RWPE2 (cell line): ENCODE measurements around the gene FAU.

Experiments
- ATAC-seq: fragments of 200-7000 bp; cut with Tn5 transposase; 3 replicates; pipeline ENCODE4 v1.9.1; 2021; ENCODE audit warnings: low read depth
- DNase-seq: peaks from one replicate; pipeline ENCODE4 v3.0.0-alpha.2; 2020; ENCODE audit warnings: low spot score
- H3K27ac ChIP-seq: fragments of 450-650 bp; 2 replicates; pipeline ENCODE4 v1.5.1; 2017; ENCODE audit warnings: mild to moderate bottlenecking; ENCODE audit not compliant: poor library complexity, severe bottlenecking
- H3K27me3 ChIP-seq: fragments of 250-450 bp; sonication (Bioruptor Pico); 2 replicates; pipeline ENCODE4 v1.5.1; 2021; ENCODE audit warnings: mild to moderate bottlenecking, moderate library complexity; ENCODE audit not compliant: insufficient read depth, poor library complexity, severe bottlenecking
- H3K36me3 ChIP-seq: fragments of 250-450 bp; sonication (Bioruptor Pico); 2 replicates; pipeline ENCODE4 v1.5.1; 2020; ENCODE audit warnings: low read depth, mild to moderate bottlenecking, moderate library complexity
- H3K4me1 ChIP-seq: fragments of 250-450 bp; sonication (Bioruptor Pico); 2 replicates; pipeline ENCODE4 v1.5.1; 2021; ENCODE audit warnings: mild to moderate bottlenecking, moderate library complexity; ENCODE audit not compliant: insufficient read depth, poor library complexity, severe bottlenecking
- H3K4me3 ChIP-seq: fragments of 250-450 bp; sonication (Bioruptor Pico); 2 replicates; pipeline ENCODE4 v1.5.1; 2021; ENCODE audit warnings: mild to moderate bottlenecking, moderate library complexity; ENCODE audit not compliant: severe bottlenecking
- H3K9me3 ChIP-seq: fragments of 250-450 bp; sonication (Bioruptor Pico); 2 replicates; pipeline ENCODE4 v1.5.1; 2021; ENCODE audit warnings: mild to moderate bottlenecking, moderate library complexity; ENCODE audit not compliant: severe bottlenecking
- TF ChIP-seq, protein P1 (sequence below): fragments of 450-650 bp; IDR thresholded peaks from one replicate; pipeline ENCODE4 v1.5.1; 2017; ENCODE audit warnings: mild to moderate bottlenecking, moderate library complexity; ENCODE audit not compliant: poor library complexity, severe bottlenecking

Gene FAU

DNA sequence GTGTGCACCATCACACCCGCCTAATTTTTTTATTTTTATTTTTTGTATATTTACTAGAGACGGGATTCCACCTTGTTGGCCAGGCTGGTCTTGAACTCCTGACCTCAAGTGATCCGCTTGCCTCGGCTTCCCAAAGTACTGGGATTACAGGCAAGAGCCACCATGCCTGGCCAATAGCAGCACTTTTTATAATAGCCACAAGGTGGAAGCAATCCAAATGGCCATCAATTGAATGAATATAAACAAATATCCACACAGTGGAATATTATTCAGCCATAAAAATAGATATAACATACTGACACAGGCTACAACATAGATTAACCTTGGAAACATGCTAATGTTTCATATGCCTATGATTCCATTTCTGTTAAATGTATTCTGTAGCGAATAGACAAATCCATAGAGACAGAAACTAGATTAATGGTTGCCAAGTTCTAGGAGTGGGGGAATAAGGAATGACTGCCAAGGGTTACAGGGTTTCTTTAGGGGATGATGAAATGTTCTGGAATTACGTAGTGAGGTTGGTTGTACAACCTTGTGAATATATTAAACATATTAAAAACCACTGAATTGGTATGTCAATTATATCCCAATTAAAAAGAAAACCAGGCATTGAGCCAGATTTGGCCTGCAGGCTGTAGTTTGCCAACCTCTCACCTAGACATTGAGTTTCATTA, 21.1 kb downstream of the FAU start:
- TF ChIP-seq, protein P1, sequence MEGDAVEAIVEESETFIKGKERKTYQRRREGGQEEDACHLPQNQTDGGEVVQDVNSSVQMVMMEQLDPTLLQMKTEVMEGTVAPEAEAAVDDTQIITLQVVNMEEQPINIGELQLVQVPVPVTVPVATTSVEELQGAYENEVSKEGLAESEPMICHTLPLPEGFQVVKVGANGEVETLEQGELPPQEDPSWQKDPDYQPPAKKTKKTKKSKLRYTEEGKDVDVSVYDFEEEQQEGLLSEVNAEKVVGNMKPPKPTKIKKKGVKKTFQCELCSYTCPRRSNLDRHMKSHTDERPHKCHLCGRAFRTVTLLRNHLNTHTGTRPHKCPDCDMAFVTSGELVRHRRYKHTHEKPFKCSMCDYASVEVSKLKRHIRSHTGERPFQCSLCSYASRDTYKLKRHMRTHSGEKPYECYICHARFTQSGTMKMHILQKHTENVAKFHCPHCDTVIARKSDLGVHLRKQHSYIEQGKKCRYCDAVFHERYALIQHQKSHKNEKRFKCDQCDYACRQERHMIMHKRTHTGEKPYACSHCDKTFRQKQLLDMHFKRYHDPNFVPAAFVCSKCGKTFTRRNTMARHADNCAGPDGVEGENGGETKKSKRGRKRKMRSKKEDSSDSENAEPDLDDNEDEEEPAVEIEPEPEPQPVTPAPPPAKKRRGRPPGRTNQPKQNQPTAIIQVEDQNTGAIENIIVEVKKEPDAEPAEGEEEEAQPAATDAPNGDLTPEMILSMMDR, result peak; percentile 25
- no peak overlapping the region for H3K27ac ChIP-seq
- no peak for ATAC-seq
- H3K36me3 ChIP-seq, result peaks cover 24% of the 10 kb centered on the region
- no peak for DNase-seq
- H3K9me3 ChIP-seq, result no peaks in the 10 kb centered on the region
- no peaks in the 10 kb centered on the region for H3K27me3 ChIP-seq
- no peak overlapping the region for H3K4me3 ChIP-seq
- H3K4me1 ChIP-seq, result peaks cover 5% of the 10 kb centered on the region

DNA sequence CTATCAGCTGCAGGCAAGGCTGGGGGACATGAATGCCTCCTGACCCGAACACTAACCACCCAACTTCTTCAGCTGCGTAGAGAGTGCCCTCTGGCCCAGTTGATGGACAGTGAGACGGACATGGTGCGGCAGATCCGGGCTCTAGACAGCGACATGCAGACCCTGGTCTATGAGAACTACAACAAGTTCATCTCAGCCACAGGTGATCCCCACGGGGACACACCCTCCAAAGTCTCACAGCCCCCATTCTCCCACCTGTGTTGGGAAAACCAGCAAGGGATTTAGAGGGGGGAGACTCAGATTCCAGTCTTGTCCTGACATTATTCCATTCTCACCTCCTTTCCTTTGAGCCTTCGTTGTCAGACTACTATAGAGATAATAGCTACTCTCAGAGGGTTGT, 25.0 kb downstream of the FAU start:
- H3K27me3 ChIP-seq, result no peaks in the 10 kb centered on the region
- peaks cover 15% of the 10 kb centered on the region for H3K36me3 ChIP-seq
- TF ChIP-seq, protein P1, result no peak
- peak overlapping the region; percentile 56 for H3K27ac ChIP-seq
- H3K4me3 ChIP-seq, result peak overlapping the region; percentile 92
- peaks cover 5% of the 10 kb centered on the region for H3K4me1 ChIP-seq
- no peak for ATAC-seq
- DNase-seq, result no peak
- H3K9me3 ChIP-seq, result no peaks in the 10 kb centered on the region

DNA sequence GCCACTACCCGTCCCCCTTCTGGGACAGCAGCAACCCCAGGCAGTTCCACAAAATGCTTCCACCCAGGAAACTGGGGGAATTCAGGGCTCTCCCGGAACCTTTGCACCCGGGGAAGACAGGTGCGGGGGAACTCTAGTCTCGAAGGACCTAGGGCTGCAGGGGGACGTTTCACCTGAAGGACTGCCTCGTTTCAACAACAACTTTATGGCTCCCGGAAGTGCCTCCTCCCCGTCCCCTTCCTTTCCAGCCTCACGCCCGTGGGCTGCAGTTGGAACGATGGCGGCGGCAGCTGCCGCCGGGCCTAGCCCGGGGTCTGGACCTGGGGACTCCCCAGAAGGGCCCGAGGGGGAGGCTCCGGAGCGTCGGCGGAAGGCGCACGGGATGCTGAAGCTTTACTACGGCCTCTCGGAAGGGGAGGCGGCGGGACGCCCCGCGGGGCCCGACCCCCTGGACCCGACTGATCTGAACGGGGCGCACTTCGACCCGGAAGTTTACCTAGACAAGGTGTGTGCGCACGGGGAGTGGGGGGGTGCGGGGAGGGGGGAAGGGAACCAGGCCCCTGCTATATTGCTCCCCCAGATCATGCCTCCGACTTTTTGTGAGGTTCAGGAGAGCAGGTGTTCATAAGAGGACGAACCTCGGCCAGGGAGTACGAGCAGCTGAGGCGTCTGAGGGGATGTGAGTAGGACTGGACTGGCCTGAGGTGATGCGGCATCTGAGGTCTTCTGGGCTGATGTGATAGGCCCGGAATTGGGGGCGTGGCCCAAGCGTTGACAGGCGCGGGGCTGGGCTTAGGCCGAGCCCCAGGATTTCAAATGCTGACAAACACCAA, 25.7 kb downstream of the FAU start, which contains the start of gene VPS51:
Gene VPS51, plus strand, starts transcription at position 241 of the 833 bp plus-strand sequence. Its CDS starts 37 bp downstream, at position 278.
- no peaks in the 10 kb centered on the region for H3K9me3 ChIP-seq
- H3K36me3 ChIP-seq, result peaks cover 15% of the 10 kb centered on the region
- DNase-seq (peak; percentile 90), ATAC-seq (peak; percentile 98)
- TF ChIP-seq, protein P1, result no peak
- peak within 1 kb of the TSS; percentile 92 for H3K4me3 ChIP-seq
- no peaks in the 10 kb centered on the region for H3K27me3 ChIP-seq
- H3K27ac ChIP-seq, result peak within 1 kb of the TSS; percentile 56
- peaks cover 5% of the 10 kb centered on the region for H3K4me1 ChIP-seq

DNA sequence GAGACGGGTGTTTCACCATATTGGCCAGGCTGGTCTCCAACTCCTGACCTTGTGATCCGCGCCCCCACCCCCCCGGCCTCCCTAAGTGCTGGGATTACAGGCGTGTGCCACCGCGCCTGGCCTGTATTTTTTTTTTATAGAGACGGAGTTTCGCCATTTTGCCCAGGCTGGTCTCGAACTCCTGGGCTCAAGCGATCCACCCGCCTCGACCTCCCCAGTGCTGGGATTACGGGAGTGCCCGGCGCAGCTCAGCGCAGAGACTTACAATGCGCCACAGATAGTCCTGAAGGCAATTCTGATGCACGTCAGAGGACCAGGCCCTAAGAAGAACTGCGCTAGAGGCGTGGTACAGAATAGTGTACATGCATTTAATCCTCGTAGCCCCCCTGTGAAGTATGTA, 26.5 kb downstream of the FAU start:
- H3K27ac ChIP-seq, result no peak overlapping the region
- peak overlapping the region; percentile 92 for H3K4me3 ChIP-seq
- H3K27me3 ChIP-seq, result no peaks in the 10 kb centered on the region
- no peaks in the 10 kb centered on the region for H3K9me3 ChIP-seq
- H3K4me1 ChIP-seq, result peaks cover 5% of the 10 kb centered on the region
- TF ChIP-seq, protein P1, result no peak
- ATAC-seq (no peak), DNase-seq (no peak)
- H3K36me3 ChIP-seq, result peaks cover 15% of the 10 kb centered on the region

DNA sequence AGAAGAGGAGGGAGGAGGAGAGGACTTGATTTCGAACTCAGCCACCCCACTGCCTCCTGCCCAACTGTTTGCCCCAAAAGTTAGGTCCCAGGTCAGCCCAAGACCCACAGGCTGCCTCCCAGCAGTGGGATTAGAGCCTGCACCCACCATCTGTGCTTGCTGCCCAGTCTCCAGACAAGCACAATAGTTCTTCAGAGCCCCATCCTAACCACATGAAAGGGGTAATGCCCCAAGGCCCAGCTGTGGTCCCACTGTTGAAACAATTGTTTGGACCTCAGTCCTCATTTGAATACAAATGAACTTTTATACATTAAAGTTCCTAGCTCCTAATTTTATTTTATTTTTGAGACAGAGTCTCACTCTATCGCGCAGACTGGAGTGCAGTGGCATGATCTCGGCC, 31.3 kb downstream of the FAU start:
- Histone ChIP-seq H3K9me3 (no peaks in the 10 kb centered on the region), H3K27ac (no peak overlapping the region), H3K4me3 (no peak overlapping the region), H3K36me3 (peaks cover 17% of the 10 kb centered on the region), H3K4me1 (no peaks in the 10 kb centered on the region), H3K27me3 (no peaks in the 10 kb centered on the region)
- DNase-seq (no peak), ATAC-seq (no peak)
- TF ChIP-seq, protein P1, result no peak
